ENCODE results near the gene IMP4.
"Not testable (repeated sequence)": the region's sequence is repeated elsewhere in the genome, so short reads cannot be mapped to it uniquely, and the experiment has no call there.

Gene IMP4, protein sequence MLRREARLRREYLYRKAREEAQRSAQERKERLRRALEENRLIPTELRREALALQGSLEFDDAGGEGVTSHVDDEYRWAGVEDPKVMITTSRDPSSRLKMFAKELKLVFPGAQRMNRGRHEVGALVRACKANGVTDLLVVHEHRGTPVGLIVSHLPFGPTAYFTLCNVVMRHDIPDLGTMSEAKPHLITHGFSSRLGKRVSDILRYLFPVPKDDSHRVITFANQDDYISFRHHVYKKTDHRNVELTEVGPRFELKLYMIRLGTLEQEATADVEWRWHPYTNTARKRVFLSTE

GRCh38 chr2:130342533-130343275 lies at the start of gene IMP4:
Gene IMP4, plus strand, starts transcription at chr2:130342897. Its CDS starts 36 bp downstream, at chr2:130342933.
- DNase-seq (ENCODE audit: low read depth, low spot score), result peak; percentile 99

DNA sequence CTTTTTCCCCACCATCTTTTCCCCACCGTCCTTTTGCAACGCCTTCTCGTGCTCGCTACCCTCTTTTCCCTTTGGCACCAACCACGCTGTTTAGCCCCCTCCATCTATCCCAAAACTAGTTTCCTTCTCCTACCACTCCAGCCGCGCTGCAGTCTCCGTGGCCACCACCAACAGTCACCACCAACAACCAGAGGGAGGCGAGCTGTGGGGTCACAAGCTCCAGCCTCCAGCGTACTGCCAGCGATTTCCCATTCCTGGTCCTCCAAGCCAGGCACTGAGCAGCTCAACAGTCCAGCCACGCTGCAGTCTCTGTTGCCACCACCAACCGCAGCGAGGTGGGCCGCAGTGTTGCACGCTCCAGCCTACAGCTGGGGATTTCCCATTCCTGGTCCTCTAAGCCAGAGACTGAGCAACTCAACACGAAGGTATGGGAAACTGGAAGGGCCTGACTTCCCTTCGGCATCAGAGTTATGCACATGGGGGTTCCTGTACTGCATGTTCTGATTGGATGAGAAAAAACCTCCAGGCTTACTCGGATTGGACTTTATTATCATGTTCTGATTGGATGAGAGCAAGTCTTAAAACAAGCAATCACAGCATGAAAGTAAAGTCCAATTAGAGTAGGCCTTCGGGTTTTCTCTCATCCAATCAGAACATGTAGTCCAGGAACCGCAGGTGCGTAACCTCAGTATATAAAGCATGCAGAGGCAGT lies 42.3 kb upstream of the IMP4 start:
- peak; percentile 23 for DNase-seq (ENCODE audit: low read depth, low spot score)

- DNase-seq (ENCODE audit: low read depth, low spot score), result no peak
Measured at GRCh38 chr2:130300970-130301348, 41.7 kb upstream of the IMP4 start.

DNA sequence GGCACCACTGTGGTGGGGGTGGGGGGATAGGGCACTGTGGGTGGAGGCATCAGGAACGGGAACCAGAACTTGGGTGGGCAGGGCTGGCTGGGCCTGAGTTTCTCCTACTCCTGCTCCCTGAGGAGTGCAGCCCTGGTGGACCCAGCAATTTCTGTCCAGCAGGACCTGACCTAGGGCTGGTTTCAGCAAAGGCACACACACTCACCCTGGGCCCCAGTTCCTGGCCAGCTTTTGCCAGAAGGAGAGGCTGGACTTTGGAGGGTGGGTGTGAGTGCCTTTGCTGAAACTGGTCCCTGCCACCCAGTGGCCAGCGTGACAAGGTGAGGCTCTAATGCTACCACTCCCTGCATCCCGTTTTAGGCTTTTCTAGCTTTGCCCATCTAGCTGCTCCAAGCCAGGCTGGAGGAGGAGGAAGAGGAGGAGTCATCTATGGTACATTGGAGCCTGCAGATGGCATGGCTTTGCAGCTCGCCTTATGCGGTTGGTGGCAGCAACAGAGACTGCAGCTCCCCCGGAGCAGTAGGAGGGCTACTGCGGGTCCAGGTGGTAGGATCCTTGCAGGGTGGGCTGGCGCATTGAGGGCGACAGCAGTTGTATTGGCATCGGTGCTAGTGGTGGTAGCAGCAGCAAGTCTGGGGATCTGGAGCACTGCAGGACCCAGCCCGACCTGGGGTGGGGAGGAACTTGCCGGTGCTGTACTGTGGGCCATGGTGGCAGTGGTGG lies 40.4 kb upstream of the IMP4 start:
- DNase-seq (ENCODE audit: low read depth, low spot score), result no peak

DNA sequence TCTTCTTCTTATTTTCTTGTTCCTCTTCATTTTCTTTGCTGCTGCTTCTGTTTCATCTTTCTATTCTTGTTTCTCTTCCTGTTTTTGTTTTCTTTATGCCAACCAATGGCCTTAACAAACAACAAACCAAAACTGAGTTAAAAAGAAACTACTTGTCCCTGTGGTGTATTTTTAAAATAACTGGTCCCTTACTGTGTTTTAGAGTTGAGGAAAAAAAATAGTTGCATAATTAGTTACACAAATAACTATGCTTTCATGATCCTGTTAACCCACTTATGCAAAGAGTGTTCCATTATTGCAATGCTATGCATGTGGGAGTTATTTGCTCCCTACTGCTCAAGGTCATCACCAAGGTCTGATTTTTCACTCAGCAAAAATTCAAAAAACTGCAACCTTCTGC lies 39.5 kb upstream of the IMP4 start:
- DNase-seq (ENCODE audit: low read depth, low spot score), result no peak

DNA sequence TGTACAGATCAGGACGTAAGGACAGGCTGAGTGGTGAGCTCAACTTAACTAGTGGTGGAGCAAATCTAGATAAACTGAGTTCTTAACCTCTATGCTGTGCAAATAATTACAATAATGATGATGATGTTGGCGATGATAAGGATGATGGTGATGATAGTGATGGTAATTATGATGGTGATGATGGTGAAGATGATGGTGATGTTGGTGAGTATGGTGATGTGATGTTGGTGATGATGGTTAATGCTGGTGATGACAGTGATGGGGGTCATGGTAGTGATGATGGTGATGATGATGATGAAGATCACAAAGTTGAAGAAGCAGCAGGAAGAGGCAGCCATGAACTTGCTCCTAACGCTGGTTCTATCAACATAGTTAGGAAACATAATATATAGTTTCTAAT lies 38.0 kb upstream of the IMP4 start:
- no peak for DNase-seq (ENCODE audit: low read depth, low spot score)

GRCh38 chr2:130307850-130308249 lies 34.8 kb upstream of the IMP4 start:
- DNase-seq (ENCODE audit: low read depth, low spot score), result no peak

- no peak for DNase-seq (ENCODE audit: low read depth, low spot score)
Measured at GRCh38 chr2:130310881-130311280, 31.8 kb upstream of the IMP4 start.

DNA sequence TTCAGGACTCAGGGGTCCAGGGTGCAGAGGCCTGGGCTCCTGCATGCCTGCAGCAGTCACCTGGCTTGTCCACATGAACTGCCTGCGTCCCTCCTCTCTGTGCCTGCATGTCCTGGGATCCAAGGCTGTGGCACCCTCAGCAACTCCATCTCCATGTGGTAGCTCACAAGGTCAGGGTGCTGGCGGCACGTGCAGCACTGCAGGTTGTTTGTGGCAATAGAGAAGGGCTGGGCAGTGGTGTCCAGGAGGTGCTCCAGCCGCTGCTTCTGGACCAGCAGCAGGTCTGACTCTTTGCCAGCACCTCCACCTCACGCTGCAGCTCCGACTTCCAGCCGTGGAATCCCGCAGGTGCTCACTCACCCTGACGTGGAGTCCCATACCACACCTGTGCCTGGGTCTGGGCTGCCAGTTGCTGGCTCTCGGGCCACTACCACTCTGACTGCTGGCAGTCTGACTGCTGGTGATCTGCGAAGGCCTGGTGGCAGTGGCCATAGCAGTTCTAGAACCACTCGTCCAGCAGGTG lies 28.8 kb upstream of the IMP4 start:
- no peak for DNase-seq (ENCODE audit: low read depth, low spot score)

DNA sequence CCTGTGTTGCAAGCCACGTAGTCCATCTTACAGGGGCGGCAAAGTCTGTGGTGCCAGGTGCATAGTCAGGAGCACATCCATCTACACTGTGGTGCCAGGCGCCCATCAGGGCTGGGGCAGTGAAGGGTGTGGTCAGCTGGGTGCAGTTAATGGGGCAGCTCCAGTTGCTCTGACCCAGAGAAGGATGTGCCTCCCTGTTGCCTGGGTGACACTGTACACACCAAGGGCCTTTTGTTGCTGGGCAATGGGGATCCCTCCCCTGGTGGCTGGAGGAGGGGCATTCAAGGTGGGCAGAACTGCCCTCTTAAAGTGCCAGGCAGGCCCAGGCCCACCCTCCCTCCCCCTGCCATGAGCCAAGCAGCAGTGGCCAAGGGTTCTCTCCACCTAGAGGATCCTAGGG lies 28.3 kb upstream of the IMP4 start:
- DNase-seq (ENCODE audit: low read depth, low spot score), result no peak

GRCh38 chr2:130316596-130316995 lies 26.1 kb upstream of the IMP4 start:
- no peak for DNase-seq (ENCODE audit: low read depth, low spot score)

GRCh38 chr2:130318906-130319305 lies 23.8 kb upstream of the IMP4 start:
- DNase-seq (ENCODE audit: low read depth, low spot score), result no peak

- no peak for DNase-seq (ENCODE audit: low read depth, low spot score)
Measured at GRCh38 chr2:130319536-130319935, 23.2 kb upstream of the IMP4 start.

DNA sequence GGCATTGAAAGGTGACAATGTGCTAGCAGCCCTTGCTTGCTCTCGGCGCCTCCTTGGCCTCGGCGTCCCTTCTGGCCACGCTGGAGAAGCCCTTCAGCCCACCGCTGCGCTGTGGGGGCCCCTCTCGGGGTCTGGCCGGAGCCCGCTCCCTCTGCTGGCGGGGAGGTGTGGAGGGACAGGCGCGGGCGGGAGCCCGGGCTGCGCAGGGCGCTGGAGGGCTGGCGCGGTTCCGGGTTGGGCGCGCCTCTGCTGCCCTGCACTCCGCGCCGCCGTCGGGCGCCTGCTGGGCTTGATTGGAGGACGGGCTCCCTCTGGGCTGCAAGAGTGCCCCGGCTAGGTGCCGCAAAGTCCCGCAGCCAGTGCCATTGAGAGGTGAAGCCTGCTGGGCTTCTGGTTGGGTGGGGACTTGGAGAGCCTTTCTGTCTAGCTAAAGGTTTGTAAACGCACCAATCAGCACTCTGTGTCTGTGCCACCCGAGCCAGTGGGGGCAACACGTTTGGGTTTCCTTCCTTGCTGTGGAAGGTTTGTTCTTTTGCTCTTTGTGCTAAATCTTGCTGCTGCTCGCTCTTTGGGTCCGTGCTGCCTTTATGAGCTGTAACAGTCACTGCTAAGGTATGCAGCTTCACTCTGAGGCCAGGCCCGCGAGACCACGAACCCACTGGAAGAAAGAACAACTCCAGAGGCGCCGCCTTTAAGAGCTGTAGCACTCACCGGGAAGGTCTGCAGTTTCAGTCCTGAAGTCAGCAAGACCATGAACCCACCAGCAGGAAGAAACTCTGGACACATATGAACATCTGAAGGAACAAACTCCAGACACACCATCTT lies 14.8 kb upstream of the IMP4 start:
- no peak for DNase-seq (ENCODE audit: low read depth, low spot score)

DNA sequence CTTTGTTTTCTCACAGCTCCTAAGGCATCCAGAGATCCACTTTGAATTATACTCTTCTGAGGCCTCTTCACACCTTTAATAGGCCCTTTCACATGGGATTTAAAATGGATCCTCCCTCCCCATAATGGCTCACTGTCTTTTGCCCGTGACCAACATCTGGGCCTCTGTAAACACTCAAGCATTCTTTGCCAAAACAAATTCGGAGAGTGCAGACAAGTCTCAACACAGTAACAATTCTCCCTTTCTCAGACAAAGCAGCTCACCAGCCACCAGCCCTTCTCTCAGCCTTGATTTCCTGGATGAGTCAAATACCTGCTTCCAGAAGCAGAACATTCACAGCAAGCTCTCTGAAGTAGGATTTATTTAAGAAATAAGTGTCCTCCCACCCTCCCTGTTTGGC lies 14.0 kb upstream of the IMP4 start:
- no peak for DNase-seq (ENCODE audit: low read depth, low spot score)

- DNase-seq (ENCODE audit: low read depth, low spot score), result no peak
Measured at GRCh38 chr2:130332271-130333073, 10.2 kb upstream of the IMP4 start.

GRCh38 chr2:130333253-130333652 lies 9.4 kb upstream of the IMP4 start:
- DNase-seq (ENCODE audit: low read depth, low spot score), result not testable (repeated sequence)

- no peak for DNase-seq (ENCODE audit: low read depth, low spot score)
Measured at GRCh38 chr2:130334026-130334425, 8.7 kb upstream of the IMP4 start.

DNA sequence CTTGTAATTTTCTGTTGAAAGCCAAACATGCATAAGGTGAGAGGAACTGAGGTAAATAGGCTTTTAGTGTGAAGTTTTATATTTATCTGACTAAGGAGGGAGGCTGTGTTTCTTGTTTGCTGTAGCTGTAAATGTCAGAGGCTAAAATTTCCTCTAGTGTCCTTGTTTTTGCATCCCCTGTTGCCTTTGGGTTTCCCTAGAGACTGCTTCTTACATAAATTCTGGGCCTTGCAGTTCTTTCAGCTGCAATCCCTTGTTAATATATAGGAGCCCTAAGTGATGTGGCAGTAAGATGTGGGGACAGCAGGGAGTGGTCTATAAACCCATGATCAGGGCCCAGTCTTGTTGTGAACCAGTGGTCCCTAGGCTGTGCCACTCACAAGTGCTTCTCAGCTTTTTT lies 7.5 kb upstream of the IMP4 start:
- no peak for DNase-seq (ENCODE audit: low read depth, low spot score)
